Panc1 (cell line): ENCODE measurements around the gene S100A2. TPM values are rescaled to one million over a fixed set of nuclear protein-coding genes. Genes with fewer than 3 reads are reported as not detected.

Source experiments
- ATAC-seq: fragments of 200-7000 bp; cut with Tn5 transposase; 2 replicates; pipeline ENCODE4 v1.9.1; 2020; ENCODE audit warnings: mild to moderate bottlenecking, moderate library complexity
- BruUV-seq: library from RNA; stranded (reverse); fragments of 400-500 nt; replicated peaks from 2 replicates; lab custom pipeline; 2021; lab: Mats Ljungman, UMichigan
- CTCF ChIA-PET: fragments of 300-600 bp; sonication (Branson Sonifier 250); formaldehyde crosslinking; loops from one replicate; lab custom pipeline; 2022; ENCODE audit warnings: antibody characterized with exemption; lab: Charles Lee
- POLR2A ChIA-PET: fragments of 300-600 bp; sonication (Branson Sonifier 250); formaldehyde crosslinking; loops from one replicate; lab custom pipeline; 2022; ENCODE audit warnings: antibody characterized with exemption; lab: Charles Lee
- DNase-seq: peaks from one replicate; pipeline ENCODE4 v3.0.0-alpha.2; 2010; ENCODE audit warnings: low read depth, low spot score
- H3K27ac ChIP-seq: 2 replicates; pipeline ENCODE4 v1.5.1; 2011; ENCODE audit warnings: mild to moderate bottlenecking, low read length, inconsistent platforms
- H3K27me3 ChIP-seq: fragments of 200-500 bp; sonication (Bioruptor generic); 2 replicates; pipeline ENCODE4 v1.6.0; 2014; ENCODE audit warnings: low read length, inconsistent platforms; ENCODE audit not compliant: control insufficient read depth, insufficient read depth
- H3K36me3 ChIP-seq: fragments of 200-500 bp; sonication (Bioruptor generic); 2 replicates; pipeline ENCODE4 v1.5.1; 2014; ENCODE audit warnings: inconsistent platforms, mild to moderate bottlenecking, low read length, moderate library complexity; ENCODE audit not compliant: control insufficient read depth, insufficient read depth
- H3K4me1 ChIP-seq: 2 replicates; pipeline ENCODE4 v1.5.1; 2011; ENCODE audit warnings: inconsistent platforms, mild to moderate bottlenecking, low read length, moderate library complexity; ENCODE audit not compliant: control insufficient read depth, insufficient read depth
- H3K4me3 ChIP-seq, 2 experiments: 2 replicates each; pipeline ENCODE4 v1.5.1; 2011 to 2012; ENCODE audit warnings: low read depth in 2 of 2, low read length in 2 of 2, mild to moderate bottlenecking in 2 of 2, inconsistent platforms in 1 of 2, moderate library complexity in 1 of 2
- H3K9me3 ChIP-seq: fragments of 200-500 bp; sonication (Bioruptor generic); 2 replicates; pipeline ENCODE4 v1.5.1; 2014; ENCODE audit warnings: low read depth, mild to moderate bottlenecking, inconsistent platforms, low read length, moderate library complexity; ENCODE audit not compliant: control insufficient read depth, insufficient read depth
- POLR2AphosphoS5 ChIP-seq: IDR thresholded peaks from 2 replicates; pipeline ENCODE4 v1.6.1; 2012; ENCODE audit warnings: mild to moderate bottlenecking, low read depth, low read length, moderate library complexity
- SIN3A ChIP-seq: IDR thresholded peaks from 2 replicates; pipeline ENCODE4 v1.6.1; 2012; ENCODE audit warnings: low read depth, mild to moderate bottlenecking, low read length, moderate library complexity, borderline replicate concordance; ENCODE audit not compliant: insufficient read depth
- TCF7L2 ChIP-seq: IDR thresholded peaks from 2 replicates; pipeline ENCODE4 v1.6.1; 2011; ENCODE audit warnings: mild to moderate bottlenecking, low read depth, low read length, inconsistent platforms
- in situ Hi-C: cut with HindIII; loops from 2 replicates; pipeline ENCODE4 v1.10.0; 2016; ENCODE audit warnings: low sequenced_read_pairs, low pct_unique_long_range_greater_than_20kb
- intact Hi-C: fragments of 100-400 bp; cut with micrococcal nuclease; formaldehyde crosslinking; loops from one replicate; pipeline ENCODE4 v1.10.0; 2022; ENCODE audit not compliant: unreplicated experiment
- total RNA-seq: library from RNA; stranded (reverse); gene quantifications from one replicate; pipeline ENCODE4 v1.2.1, GENCODE V29; 2021; ENCODE audit not compliant: unreplicated experiment
- TF ChIP-seq, protein P1 (sequence below), 2 experiments: IDR thresholded peaks; 2 replicates each; pipeline ENCODE4 v1.6.1; 2011 to 2012; ENCODE audit warnings: low read depth in 2 of 2, control low read depth in 1 of 2, low read length in 1 of 2, mild to moderate bottlenecking in 1 of 2, moderate library complexity in 1 of 2; ENCODE audit not compliant: insufficient read depth in 1 of 2
- TF ChIP-seq, protein P2 (sequence below): fragments of 450-650 bp; IDR thresholded peaks from 2 replicates; pipeline ENCODE4 v1.5.1; 2017; ENCODE audit warnings: mild to moderate bottlenecking

S100A2 gene
- total RNA-seq, 1 experiment from 2014 or later: 6.2 TPM

- BruUV-seq: no TSS peak
- intact Hi-C loops (no loop called here), in situ Hi-C loops (no loop called here)
- Histone ChIP-seq H3K36me3 (no peaks in the 10 kb centered on the region), H3K9me3 (no peaks in the 10 kb centered on the region), H3K4me1 (peaks cover 93% of the 10 kb centered on the region), H3K4me3 (peak overlapping the region in 1 of 2 experiments; percentile 55; a peak in 2 of 4 replicates), H3K27me3 (no peaks in the 10 kb centered on the region), H3K27ac (peak overlapping the region; percentile 98)
- DNase-seq: no peak
- CTCF ChIA-PET: interaction anchor here (1.1 to 2.7 kb wide), 2 partner anchors 14 to 22 kb away, joined by 3 to 16 read pairs; no protein-coding TSS in a partner anchor
- no peak for ATAC-seq
- POLR2A ChIA-PET: no interaction called here
- TF ChIP-seq TCF7L2: no peak
- TF ChIP-seq, protein P1, sequence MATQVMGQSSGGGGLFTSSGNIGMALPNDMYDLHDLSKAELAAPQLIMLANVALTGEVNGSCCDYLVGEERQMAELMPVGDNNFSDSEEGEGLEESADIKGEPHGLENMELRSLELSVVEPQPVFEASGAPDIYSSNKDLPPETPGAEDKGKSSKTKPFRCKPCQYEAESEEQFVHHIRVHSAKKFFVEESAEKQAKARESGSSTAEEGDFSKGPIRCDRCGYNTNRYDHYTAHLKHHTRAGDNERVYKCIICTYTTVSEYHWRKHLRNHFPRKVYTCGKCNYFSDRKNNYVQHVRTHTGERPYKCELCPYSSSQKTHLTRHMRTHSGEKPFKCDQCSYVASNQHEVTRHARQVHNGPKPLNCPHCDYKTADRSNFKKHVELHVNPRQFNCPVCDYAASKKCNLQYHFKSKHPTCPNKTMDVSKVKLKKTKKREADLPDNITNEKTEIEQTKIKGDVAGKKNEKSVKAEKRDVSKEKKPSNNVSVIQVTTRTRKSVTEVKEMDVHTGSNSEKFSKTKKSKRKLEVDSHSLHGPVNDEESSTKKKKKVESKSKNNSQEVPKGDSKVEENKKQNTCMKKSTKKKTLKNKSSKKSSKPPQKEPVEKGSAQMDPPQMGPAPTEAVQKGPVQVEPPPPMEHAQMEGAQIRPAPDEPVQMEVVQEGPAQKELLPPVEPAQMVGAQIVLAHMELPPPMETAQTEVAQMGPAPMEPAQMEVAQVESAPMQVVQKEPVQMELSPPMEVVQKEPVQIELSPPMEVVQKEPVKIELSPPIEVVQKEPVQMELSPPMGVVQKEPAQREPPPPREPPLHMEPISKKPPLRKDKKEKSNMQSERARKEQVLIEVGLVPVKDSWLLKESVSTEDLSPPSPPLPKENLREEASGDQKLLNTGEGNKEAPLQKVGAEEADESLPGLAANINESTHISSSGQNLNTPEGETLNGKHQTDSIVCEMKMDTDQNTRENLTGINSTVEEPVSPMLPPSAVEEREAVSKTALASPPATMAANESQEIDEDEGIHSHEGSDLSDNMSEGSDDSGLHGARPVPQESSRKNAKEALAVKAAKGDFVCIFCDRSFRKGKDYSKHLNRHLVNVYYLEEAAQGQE (IDR thresholded peaks at IDR 0.05; ENCODE audit: insufficient read depth in 1 of 2, low read depth in 2 of 2, low read length in 1 of 2): no peak
- TF ChIP-seq, protein P2, sequence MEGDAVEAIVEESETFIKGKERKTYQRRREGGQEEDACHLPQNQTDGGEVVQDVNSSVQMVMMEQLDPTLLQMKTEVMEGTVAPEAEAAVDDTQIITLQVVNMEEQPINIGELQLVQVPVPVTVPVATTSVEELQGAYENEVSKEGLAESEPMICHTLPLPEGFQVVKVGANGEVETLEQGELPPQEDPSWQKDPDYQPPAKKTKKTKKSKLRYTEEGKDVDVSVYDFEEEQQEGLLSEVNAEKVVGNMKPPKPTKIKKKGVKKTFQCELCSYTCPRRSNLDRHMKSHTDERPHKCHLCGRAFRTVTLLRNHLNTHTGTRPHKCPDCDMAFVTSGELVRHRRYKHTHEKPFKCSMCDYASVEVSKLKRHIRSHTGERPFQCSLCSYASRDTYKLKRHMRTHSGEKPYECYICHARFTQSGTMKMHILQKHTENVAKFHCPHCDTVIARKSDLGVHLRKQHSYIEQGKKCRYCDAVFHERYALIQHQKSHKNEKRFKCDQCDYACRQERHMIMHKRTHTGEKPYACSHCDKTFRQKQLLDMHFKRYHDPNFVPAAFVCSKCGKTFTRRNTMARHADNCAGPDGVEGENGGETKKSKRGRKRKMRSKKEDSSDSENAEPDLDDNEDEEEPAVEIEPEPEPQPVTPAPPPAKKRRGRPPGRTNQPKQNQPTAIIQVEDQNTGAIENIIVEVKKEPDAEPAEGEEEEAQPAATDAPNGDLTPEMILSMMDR: no peak
- TF ChIP-seq POLR2AphosphoS5: no peak
- TF ChIP-seq SIN3A: no peak
Measured at GRCh38 chr1:153546371-153546770, 19.3 kb downstream of the S100A2 start.

GRCh38 chr1:153545067-153546055 is 20.3 kb downstream of the S100A2 start, which contains the start of gene S100A4:
TSS of gene S100A4 (minus strand) at chr1:153545806. CDS start at chr1:153544794, 1,012 bp downstream.
- ATAC-seq (peak; percentile 75), DNase-seq (peak; percentile 68)
- ChIA-PET POLR2A (interaction anchor here (0.5 to 1.9 kb wide), 4 partner anchors 10 to 21 kb away, joined by 3 to 9 read pairs (median 8); partner anchors contain the start of genes S100A2 and S100A6), CTCF (interaction anchor here (0.5 to 2.7 kb wide), 6 partner anchors 10 to 27 kb away, joined by 3 to 16 read pairs (median 6); partner anchors contain the start of gene S100A6)
- BruUV-seq: TSS peak; percentile 97
- intact Hi-C loops: no loop called here
- H3K4me1 ChIP-seq: peaks cover 98% of the 10 kb centered on the region
- peak within 1 kb of the TSS; percentile 49 to 55 for H3K4me3 ChIP-seq
- no peaks in the 10 kb centered on the region for H3K9me3 ChIP-seq
- no peaks in the 10 kb centered on the region for H3K36me3 ChIP-seq
- in situ Hi-C loops: no loop called here
- peak within 1 kb of the TSS; percentile 98 for H3K27ac ChIP-seq
- TF ChIP-seq, protein P1 (IDR thresholded peaks at IDR 0.05; ENCODE audit: insufficient read depth in 1 of 2, low read depth in 2 of 2, low read length in 1 of 2): no peak
- TF ChIP-seq TCF7L2 (no peak), POLR2AphosphoS5 (peak; percentile 41), SIN3A (no peak)
- H3K27me3 ChIP-seq: no peaks in the 10 kb centered on the region
